Measurements from ENCODE around the gene MIPOL1.
A peak's percentile ranks its signal among the peaks of the same experiment; 100 is the strongest.
"Not testable (repeated sequence)": the region's sequence is repeated elsewhere in the genome, so short reads cannot be mapped to it uniquely, and the experiment has no call there.

Gene MIPOL1

GRCh38 chr14:37236044-37236443, 38.3 kb downstream of the MIPOL1 start:
- DNase-seq: not testable (repeated sequence)

GRCh38 chr14:37237094-37237493, 39.4 kb downstream of the MIPOL1 start:
- DNase-seq: no peak

- no peak for DNase-seq
Measured at GRCh38 chr14:37237735-37238200, 40.0 kb downstream of the MIPOL1 start.

- DNase-seq: no peak
Measured at GRCh38 chr14:37241198-37241597, 43.5 kb downstream of the MIPOL1 start.

GRCh38 chr14:37246427-37246829, 48.7 kb downstream of the MIPOL1 start:
- peak; percentile 50 to 77 for DNase-seq

- DNase-seq: no peak
Measured at GRCh38 chr14:37247791-37248461, 50.2 kb downstream of the MIPOL1 start.

- DNase-seq: no peak
Measured at GRCh38 chr14:37251775-37252174, 54.0 kb downstream of the MIPOL1 start.

- DNase-seq: no peak
Measured at GRCh38 chr14:37252434-37252833, 54.7 kb downstream of the MIPOL1 start.

GRCh38 chr14:37253905-37254304, 56.2 kb downstream of the MIPOL1 start:
- peak in 1 of 2 experiments; percentile 48 for DNase-seq

- no peak for DNase-seq
Measured at GRCh38 chr14:37254411-37254947, 56.7 kb downstream of the MIPOL1 start.

GRCh38 chr14:37257501-37258070, 59.8 kb downstream of the MIPOL1 start:
- no peak for DNase-seq

GRCh38 chr14:37262649-37263048, 64.9 kb downstream of the MIPOL1 start:
- no peak for DNase-seq

GRCh38 chr14:37263656-37264236, 66.0 kb downstream of the MIPOL1 start:
- no peak for DNase-seq

GRCh38 chr14:37268788-37269187, 71.1 kb downstream of the MIPOL1 start:
- no peak for DNase-seq

GRCh38 chr14:37270629-37271028, 72.9 kb downstream of the MIPOL1 start:
- DNase-seq: no peak

- DNase-seq: no peak
Measured at GRCh38 chr14:37272569-37272968, 74.8 kb downstream of the MIPOL1 start.

GRCh38 chr14:37274652-37275051, 76.9 kb downstream of the MIPOL1 start:
- DNase-seq: no peak

- DNase-seq: no peak
Measured at GRCh38 chr14:37275963-37276362, 78.2 kb downstream of the MIPOL1 start.

GRCh38 chr14:37278636-37279538, 81.2 kb downstream of the MIPOL1 start:
- DNase-seq: no peak

GRCh38 chr14:37279818-37280217, 82.1 kb downstream of the MIPOL1 start:
- DNase-seq: no peak

- no peak for DNase-seq
Measured at GRCh38 chr14:37284760-37285159, 87.0 kb downstream of the MIPOL1 start.

- DNase-seq: no peak
Measured at GRCh38 chr14:37285220-37285619, 87.5 kb downstream of the MIPOL1 start.

- no peak for DNase-seq
Measured at GRCh38 chr14:37289688-37290087, 92.0 kb downstream of the MIPOL1 start.
